Activated CD4-positive, alpha-beta T cell treated with anti-CD3 and anti-CD28 coated beads for 36 hours (primary cell): Measurements from ENCODE around the gene SFXN5. TPM values are rescaled to one million over a fixed set of nuclear protein-coding genes. Genes with fewer than 3 reads are reported as not detected.

ENCODE experiments used
- ATAC-seq: fragments of 200-7000 bp; cut with Tn5 transposase; one replicate; pipeline ENCODE4 v1.10.0; 2021; ENCODE audit warnings: mild to moderate bottlenecking, moderate library complexity
- CTCF ChIA-PET: fragments of 350-600 bp; sonication (Branson Sonifier 250); formaldehyde crosslinking; loops from one replicate; lab custom pipeline; 2021; ENCODE audit warnings: antibody characterized with exemption; lab: Charles Lee
- POLR2A ChIA-PET: fragments of 350-600 bp; sonication (Branson Sonifier 250); formaldehyde crosslinking; loops from one replicate; lab custom pipeline; 2021; ENCODE audit warnings: antibody characterized with exemption, inconsistent platforms; lab: Charles Lee
- DNase-seq: peaks from one replicate; pipeline ENCODE4 v3.0.0-alpha.2; 2020
- H3K27ac Mint-ChIP-seq: one replicate; pipeline ENCODE4 v1.8.0; 2021; ENCODE audit warnings: mixed read lengths
- H3K27me3 Mint-ChIP-seq: one replicate; pipeline ENCODE4 v1.8.0; 2021; ENCODE audit warnings: mixed read lengths
- H3K36me3 Mint-ChIP-seq: one replicate; pipeline ENCODE4 v1.8.0; 2021; ENCODE audit warnings: low read depth, mixed read lengths
- H3K4me1 Mint-ChIP-seq: one replicate; pipeline ENCODE4 v1.8.0; 2021; ENCODE audit warnings: mixed read lengths
- H3K4me3 Mint-ChIP-seq: one replicate; pipeline ENCODE4 v1.8.0; 2021; ENCODE audit warnings: mild to moderate bottlenecking, moderate library complexity, mixed read lengths
- H3K9me3 Mint-ChIP-seq: one replicate; pipeline ENCODE4 v1.8.0; 2021; ENCODE audit warnings: low read depth, mixed read lengths
- intact Hi-C, 2 experiments: fragments of 100-400 bp; cut with DNase I in 1 of 2; cut with micrococcal nuclease in 1 of 2; formaldehyde crosslinking; loops; one replicate each; pipeline versions ENCODE4 v1.14.2 to v1.15.1; 2022 to 2024; cut with DNase I, micrococcal nuclease
- total RNA-seq, 2 experiments: library from RNA; stranded (reverse); gene quantifications; one replicate each; pipeline ENCODE4 v1.2.3, GENCODE V29; 2021

The SFXN5 gene
- total RNA-seq, 2 experiments from 2014 or later, result 4.5 to 6.2 TPM

- Mint-ChIP-seq H3K36me3 (no peaks in the 10 kb centered on the region), H3K4me1 (peaks cover 5% of the 10 kb centered on the region), H3K4me3 (no peak overlapping the region), H3K27me3 (no peaks in the 10 kb centered on the region), H3K27ac (no peak overlapping the region), H3K9me3 (no peaks in the 10 kb centered on the region)
- DNase-seq (no peak), ATAC-seq (no peak)
- ChIA-PET CTCF (interaction anchor here (0.7 to 1.1 kb wide), 3 partner anchors 8 to 103 kb away, joined by 3 read pairs; no protein-coding TSS in a partner anchor), POLR2A (no interaction called here)
- intact Hi-C loops, result no loop called here
These were observed 5.3 kb upstream of the SFXN5 start for GRCh38 chr2:73076701-73077423.

GRCh38 chr2:73075477-73076373, 4.2 kb upstream of the SFXN5 start:
- no peak for ATAC-seq
- H3K9me3 Mint-ChIP-seq, result no peaks in the 10 kb centered on the region
- intact Hi-C loops, result no loop called here
- H3K36me3 Mint-ChIP-seq, result no peaks in the 10 kb centered on the region
- H3K4me1 Mint-ChIP-seq, result peaks cover 7% of the 10 kb centered on the region
- H3K4me3 Mint-ChIP-seq, result no peak overlapping the region
- no peak for DNase-seq
- ChIA-PET CTCF (interaction anchor here (0.9 kb wide), 1 partner anchor 9 kb away, joined by 3 read pairs; no protein-coding TSS in a partner anchor), POLR2A (interaction anchor here (0.6 kb wide), 1 partner anchor 59 kb away, joined by 3 read pairs; no protein-coding TSS in a partner anchor)
- H3K27ac Mint-ChIP-seq, result no peak overlapping the region
- no peaks in the 10 kb centered on the region for H3K27me3 Mint-ChIP-seq

- POLR2A ChIA-PET, result interaction anchor here (0.5 kb wide), 1 partner anchor 72 kb away, joined by 3 read pairs; no protein-coding TSS in a partner anchor
- no peak overlapping the region for H3K4me3 Mint-ChIP-seq
- intact Hi-C loops, result loop anchor here (5.0 kb wide), 5 partner anchors 82 to 313 kb away; partner anchors contain the start of genes ALMS1 (in 1 of the 2) and SPR (in 1 of the 2)
These were observed 2.9 kb upstream of the SFXN5 start for GRCh38 chr2:73074110-73075069.

GRCh38 chr2:73072416-73072815, 904 bp upstream of the SFXN5 start:
- no peak for DNase-seq
- Mint-ChIP-seq H3K9me3 (no peaks in the 10 kb centered on the region), H3K27ac (peak overlapping the region; percentile 90), H3K4me1 (peaks cover 17% of the 10 kb centered on the region), H3K36me3 (no peaks in the 10 kb centered on the region), H3K4me3 (peak overlapping the region; percentile 82), H3K27me3 (no peaks in the 10 kb centered on the region)
- ChIA-PET CTCF (interaction anchor here (0.8 to 3.3 kb wide), 5 partner anchors 9 to 105 kb away, joined by 3 to 26 read pairs (median 3); partner anchors contain the start of gene RAB11FIP5), POLR2A (interaction anchor here (0.6 kb wide), 1 partner anchor 12 kb away, joined by 4 read pairs; no protein-coding TSS in a partner anchor)
- no peak for ATAC-seq
- intact Hi-C loops, result loop anchor here (5.0 kb wide), 5 partner anchors 80 to 315 kb away; partner anchors contain the start of genes ALMS1 (in 1 of the 2) and SPR (in 1 of the 2)

More at GRCh38 chr2:73074110-73075069, 2.9 kb upstream of the SFXN5 start:
- Mint-ChIP-seq H3K36me3 (no peaks in the 10 kb centered on the region), H3K27ac (no peak overlapping the region), H3K4me1 (peaks cover 13% of the 10 kb centered on the region), H3K27me3 (no peaks in the 10 kb centered on the region), H3K9me3 (no peaks in the 10 kb centered on the region)
- CTCF ChIA-PET, result interaction anchor here (1.7 kb wide), 1 partner anchor 12 kb away, joined by 4 read pairs; no protein-coding TSS in a partner anchor
- no peak for ATAC-seq
- DNase-seq, result no peak

GRCh38 chr2:73072129-73072395, 550 bp upstream of the SFXN5 start:
- Mint-ChIP-seq H3K4me3 (peak overlapping the region; percentile 82), H3K9me3 (no peaks in the 10 kb centered on the region), H3K27ac (peak overlapping the region; percentile 90), H3K27me3 (no peaks in the 10 kb centered on the region), H3K4me1 (peaks cover 17% of the 10 kb centered on the region), H3K36me3 (no peaks in the 10 kb centered on the region)
- ATAC-seq (no peak), DNase-seq (peak; percentile 33)
- CTCF ChIA-PET, result interaction anchor here (0.8 to 3.3 kb wide), 2 partner anchors 84 to 105 kb away, joined by 3 to 26 read pairs; no protein-coding TSS in a partner anchor
- POLR2A ChIA-PET, result interaction anchor here (0.6 kb wide), 1 partner anchor 12 kb away, joined by 4 read pairs; no protein-coding TSS in a partner anchor
- intact Hi-C loops, result loop anchor here (5.0 kb wide), 5 partner anchors 80 to 315 kb away; partner anchors contain the start of genes ALMS1 (in 1 of the 2) and SPR (in 1 of the 2)

- intact Hi-C loops, result loop anchor here (1.0 to 5.0 kb wide), 17 partner anchors 42 to 1844 kb away; partner anchors contain the start of genes PRADC1 (in 2 of the 2), SPR (in 2 of the 2), ALMS1 (in 1 of the 2) and EGR4 (in 1 of the 2)
- CTCF ChIA-PET, result interaction anchor here (0.7 to 3.3 kb wide), 4 partner anchors 11 to 144 kb away, joined by 3 to 26 read pairs (median 3); no protein-coding TSS in a partner anchor
- H3K27me3 Mint-ChIP-seq, result no peaks in the 10 kb centered on the region
- peaks cover 20% of the 10 kb centered on the region for H3K4me1 Mint-ChIP-seq
- DNase-seq (peak; percentile 68), ATAC-seq (peak; percentile 16)
- H3K36me3 Mint-ChIP-seq, result no peaks in the 10 kb centered on the region
- H3K9me3 Mint-ChIP-seq, result no peaks in the 10 kb centered on the region
- POLR2A ChIA-PET, result no interaction called here
- peak overlapping the region; percentile 82 for H3K4me3 Mint-ChIP-seq
- H3K27ac Mint-ChIP-seq, result no peak overlapping the region
These were observed 711 bp downstream of the SFXN5 start for GRCh38 chr2:73070643-73071359.

- Mint-ChIP-seq H3K27me3 (no peaks in the 10 kb centered on the region), H3K27ac (peak overlapping the region; percentile 61), H3K9me3 (no peaks in the 10 kb centered on the region), H3K36me3 (no peaks in the 10 kb centered on the region), H3K4me1 (peaks cover 21% of the 10 kb centered on the region), H3K4me3 (peak overlapping the region; percentile 82)
- DNase-seq, result no peak
- intact Hi-C loops, result loop anchor here (1.0 to 5.0 kb wide), 8 partner anchors 78 to 1843 kb away; partner anchors contain the start of genes ALMS1 (in 1 of the 2), EGR4 (in 1 of the 2), PAIP2B (in 1 of the 2) and SPR (in 1 of the 2)
- POLR2A ChIA-PET, result no interaction called here
- CTCF ChIA-PET, result interaction anchor here (0.6 kb wide), 1 partner anchor 208 kb away, joined by 3 read pairs; no protein-coding TSS in a partner anchor
- ATAC-seq, result no peak
These were observed 1.5 kb downstream of the SFXN5 start for GRCh38 chr2:73069855-73070642.

GRCh38 chr2:73069041-73069854, 2.3 kb downstream of the SFXN5 start:
- Mint-ChIP-seq H3K27me3 (no peaks in the 10 kb centered on the region), H3K36me3 (no peaks in the 10 kb centered on the region), H3K4me3 (peak overlapping the region; percentile 82), H3K9me3 (no peaks in the 10 kb centered on the region), H3K4me1 (peaks cover 26% of the 10 kb centered on the region), H3K27ac (peak overlapping the region; percentile 28)
- ATAC-seq, result no peak
- CTCF ChIA-PET, result interaction anchor here (0.6 to 0.7 kb wide), 2 partner anchors 207 to 1915 kb away, joined by 3 read pairs; no protein-coding TSS in a partner anchor
- intact Hi-C loops, result no loop called here
- no peak for DNase-seq
- POLR2A ChIA-PET, result no interaction called here
